SJCRH30 (cell line): ENCODE measurements around the gene NIN. TPM values are rescaled to one million over a fixed set of nuclear protein-coding genes. Genes with fewer than 3 reads are reported as not detected.
"Not testable (repeated sequence)": the region's sequence is repeated elsewhere in the genome, so short reads cannot be mapped to it uniquely, and the experiment has no call there.

Source experiments
- DNase-seq, 2 experiments: peaks; one replicate each; pipeline ENCODE4 v3.0.0-alpha.2; 2015 to 2020
- H3K27ac ChIP-seq: fragments of 250-450 bp; sonication (Bioruptor Pico); 2 replicates; pipeline ENCODE4 v1.5.1; 2020; ENCODE audit warnings: mild to moderate bottlenecking, moderate library complexity
- H3K27me3 ChIP-seq: fragments of 250-450 bp; sonication (Bioruptor Pico); 2 replicates; pipeline ENCODE4 v1.5.1; 2020; ENCODE audit warnings: mild to moderate bottlenecking, moderate library complexity
- H3K36me3 ChIP-seq: fragments of 250-450 bp; sonication (Bioruptor Pico); 2 replicates; pipeline ENCODE4 v1.5.1; 2020; ENCODE audit warnings: mild to moderate bottlenecking, moderate library complexity
- H3K4me1 ChIP-seq: fragments of 250-450 bp; sonication (Bioruptor Pico); 2 replicates; pipeline ENCODE4 v1.5.1; 2020; ENCODE audit warnings: mild to moderate bottlenecking, moderate library complexity
- H3K4me3 ChIP-seq: fragments of 250-450 bp; sonication (Bioruptor Pico); 2 replicates; pipeline ENCODE4 v1.5.1; 2020; ENCODE audit warnings: mild to moderate bottlenecking, moderate library complexity
- H3K9me3 ChIP-seq: fragments of 250-450 bp; sonication (Bioruptor Pico); replicated peaks from 2 replicates; pipeline ENCODE4 v1.5.1; 2020; ENCODE audit warnings: mild to moderate bottlenecking, moderate library complexity
- total RNA-seq: library from RNA; depleted of rRNA; stranded (reverse); fragments of >200 nt; shearing (Covaris generic); gene quantifications from 2 replicates; pipeline ENCODE4 v1.2.3, GENCODE V29; 2014

NIN gene
- total RNA-seq, 1 experiment from 2014 or later: 34.3 TPM

DNA sequence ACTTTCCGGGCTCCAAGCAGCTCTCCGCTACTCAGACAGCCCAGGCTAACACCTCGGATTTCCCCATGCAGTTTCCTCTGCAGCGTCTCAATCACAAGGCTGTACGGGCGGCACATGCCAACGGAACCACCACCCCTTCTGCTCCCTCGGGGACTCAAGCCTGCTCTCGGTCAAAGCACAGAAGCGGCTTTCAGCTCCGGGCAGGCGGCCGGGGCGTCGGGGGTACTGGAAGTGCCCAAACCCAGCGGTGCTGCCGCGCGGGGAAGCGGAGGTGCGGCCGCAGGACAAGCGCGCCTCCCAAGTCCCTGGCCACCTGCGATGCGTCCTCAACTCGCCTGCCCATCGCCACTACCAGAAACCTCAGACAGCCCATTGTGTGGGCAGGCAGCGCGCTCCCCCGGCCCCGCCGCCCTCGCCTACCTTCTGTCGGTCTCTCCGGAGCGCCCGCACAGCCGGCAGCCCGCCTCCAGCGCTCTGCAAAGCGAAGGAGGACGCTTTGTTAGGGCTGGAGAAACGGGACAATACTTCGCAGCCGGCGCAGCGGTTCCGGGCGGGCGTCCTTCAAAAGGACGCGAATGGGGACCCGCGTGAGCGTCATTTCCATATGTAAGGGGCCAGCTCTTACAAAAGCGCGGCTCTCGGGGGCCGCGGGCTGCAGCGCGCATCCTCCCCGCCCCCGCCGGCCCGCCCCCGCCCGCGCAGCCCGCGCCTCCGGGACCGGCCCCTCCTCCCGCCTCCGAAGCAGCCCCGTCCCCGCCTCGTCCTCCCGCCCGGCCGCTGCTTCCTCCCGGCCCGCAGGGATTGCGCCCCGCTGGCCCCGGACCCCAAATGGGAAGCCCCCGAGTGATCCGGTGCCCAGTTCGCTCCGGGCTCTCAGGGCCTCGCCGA is 674 bp downstream of the NIN start:
- no peaks in the 10 kb centered on the region for H3K9me3 ChIP-seq
- peak overlapping the region; percentile 96 for H3K4me3 ChIP-seq
- DNase-seq: peak; percentile 44 to 58
- H3K27me3 ChIP-seq: no peaks in the 10 kb centered on the region
- peak overlapping the region; percentile 46; the same call in 1 of the 2 replicates for H3K27ac ChIP-seq
- H3K36me3 ChIP-seq: no peaks in the 10 kb centered on the region
- no peaks in the 10 kb centered on the region for H3K4me1 ChIP-seq

DNA sequence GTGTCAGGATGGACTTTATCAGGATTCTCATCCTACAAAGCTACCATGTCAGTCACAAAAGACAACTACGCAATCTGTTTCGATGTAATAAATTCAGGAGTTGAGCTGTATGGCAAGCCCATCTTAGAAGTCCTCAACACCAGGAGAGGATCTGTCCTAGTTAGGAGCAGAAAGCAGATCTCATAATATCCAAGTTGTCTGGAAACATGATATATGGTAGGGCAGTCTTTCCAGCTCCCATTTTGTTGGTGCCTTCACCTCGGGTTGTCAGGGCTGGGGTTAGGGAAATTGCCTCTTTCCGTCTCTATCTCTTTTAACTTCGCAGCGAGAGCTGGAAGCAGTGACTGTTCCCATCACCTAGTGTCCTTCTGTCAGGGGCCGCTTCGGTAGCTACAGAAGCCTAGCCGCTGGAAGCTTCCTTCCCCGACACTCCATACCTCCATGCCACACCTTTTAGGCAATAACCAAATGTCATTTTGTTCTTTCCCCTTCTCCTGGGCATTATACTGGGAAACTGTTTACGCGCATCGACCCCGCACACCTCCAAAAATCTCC is 1.4 kb downstream of the NIN start:
- Histone ChIP-seq H3K9me3 (no peaks in the 10 kb centered on the region), H3K4me1 (no peaks in the 10 kb centered on the region), H3K27me3 (no peaks in the 10 kb centered on the region), H3K4me3 (peak overlapping the region; percentile 96), H3K27ac (no peak overlapping the region), H3K36me3 (no peaks in the 10 kb centered on the region)
- DNase-seq: peak in 1 of 2 experiments; percentile 32

DNA sequence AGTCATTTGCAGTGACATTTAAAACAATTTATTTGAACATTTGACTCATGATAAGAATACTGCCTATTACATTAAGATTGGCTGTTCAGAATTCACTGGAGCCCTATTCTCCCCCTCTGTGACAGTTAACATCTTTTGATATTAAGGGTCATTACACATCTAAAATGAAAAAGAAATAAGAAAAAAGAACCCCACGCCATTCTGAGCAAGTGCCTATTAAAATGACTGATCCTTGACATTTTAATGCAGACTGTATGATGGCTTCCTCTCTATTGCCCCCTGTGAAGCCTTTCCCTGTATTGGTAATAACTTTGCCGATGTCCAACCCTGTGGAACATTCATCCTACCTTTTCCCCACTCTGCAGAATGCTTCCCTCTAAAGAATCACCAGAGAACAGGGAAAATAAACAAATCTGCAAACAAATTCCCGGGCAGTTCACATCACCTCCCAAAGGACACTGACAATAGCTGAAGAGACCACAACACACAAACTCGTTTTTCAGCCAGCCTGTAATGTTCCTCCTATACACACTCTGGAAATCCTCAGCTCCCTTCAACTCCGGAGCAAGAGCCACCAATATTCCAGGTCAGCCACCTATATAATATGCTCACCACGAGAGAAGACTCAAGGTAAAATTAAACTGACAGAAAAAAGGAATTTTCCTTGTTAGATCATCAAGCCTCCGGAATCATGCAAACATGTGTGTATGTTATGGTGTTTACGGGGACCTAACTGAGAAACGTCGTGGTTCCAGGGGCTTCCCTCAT is 2.1 kb downstream of the NIN start:
- H3K36me3 ChIP-seq: no peaks in the 10 kb centered on the region
- peak overlapping the region; percentile 96 for H3K4me3 ChIP-seq
- H3K27me3 ChIP-seq: no peaks in the 10 kb centered on the region
- H3K9me3 ChIP-seq: no peaks in the 10 kb centered on the region
- DNase-seq: peak in 1 of 2 experiments; percentile 3
- H3K27ac ChIP-seq: no peak overlapping the region
- H3K4me1 ChIP-seq: 0 out of 2 replicates have a peak, but pooled peaks cover 2% of the 10 kb centered on the region

DNA sequence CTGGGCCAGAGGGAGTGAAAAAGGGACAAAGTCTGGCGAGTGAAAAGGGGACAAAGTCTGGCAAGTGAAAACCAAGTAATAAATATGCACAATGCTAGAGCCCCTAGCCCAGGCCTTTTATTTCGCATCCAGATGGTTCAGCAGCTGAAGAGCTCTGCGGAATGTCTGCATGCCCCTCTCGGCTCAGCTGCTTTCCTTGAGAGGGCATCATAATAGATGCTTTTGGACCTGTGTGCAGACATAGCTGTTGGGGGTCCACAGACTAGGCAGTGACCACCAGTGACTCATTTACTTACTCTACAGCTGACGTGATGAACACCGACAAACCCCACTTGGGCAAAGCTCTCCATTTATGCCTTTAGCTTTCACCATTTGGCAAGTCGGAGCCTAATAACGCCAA is 4.3 kb downstream of the NIN start:
- H3K27ac ChIP-seq: no peak overlapping the region
- H3K27me3 ChIP-seq: no peaks in the 10 kb centered on the region
- H3K4me3 ChIP-seq: no peak overlapping the region
- DNase-seq: no peak
- no peaks in the 10 kb centered on the region for H3K36me3 ChIP-seq
- no peaks in the 10 kb centered on the region for H3K9me3 ChIP-seq
- peaks cover 7% of the 10 kb centered on the region; the same call in 1 of the 2 replicates for H3K4me1 ChIP-seq

DNA sequence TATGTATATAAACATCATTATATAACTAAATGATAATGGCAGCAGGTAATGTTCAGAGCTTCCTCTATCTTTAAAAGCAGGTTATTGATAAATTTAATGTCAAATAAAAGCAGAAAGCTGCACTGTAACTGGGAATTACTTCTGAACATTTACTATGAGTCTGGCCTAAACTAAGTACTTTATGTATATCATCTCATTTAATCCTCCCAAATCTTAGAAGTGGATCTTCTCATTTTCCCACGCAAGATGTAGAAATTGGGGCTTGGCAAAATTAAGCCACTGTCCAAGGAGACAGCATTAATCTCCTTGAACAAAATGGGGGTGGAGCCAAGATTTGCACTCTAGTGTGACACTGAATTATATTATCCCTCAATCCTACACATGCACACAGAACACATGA is 5.7 kb downstream of the NIN start:
- Histone ChIP-seq H3K36me3 (no peaks in the 10 kb centered on the region), H3K9me3 (no peaks in the 10 kb centered on the region), H3K4me3 (no peak overlapping the region), H3K27ac (no peak overlapping the region), H3K27me3 (no peaks in the 10 kb centered on the region), H3K4me1 (peaks cover 7% of the 10 kb centered on the region; the same call in 1 of the 2 replicates)
- no peak for DNase-seq

DNA sequence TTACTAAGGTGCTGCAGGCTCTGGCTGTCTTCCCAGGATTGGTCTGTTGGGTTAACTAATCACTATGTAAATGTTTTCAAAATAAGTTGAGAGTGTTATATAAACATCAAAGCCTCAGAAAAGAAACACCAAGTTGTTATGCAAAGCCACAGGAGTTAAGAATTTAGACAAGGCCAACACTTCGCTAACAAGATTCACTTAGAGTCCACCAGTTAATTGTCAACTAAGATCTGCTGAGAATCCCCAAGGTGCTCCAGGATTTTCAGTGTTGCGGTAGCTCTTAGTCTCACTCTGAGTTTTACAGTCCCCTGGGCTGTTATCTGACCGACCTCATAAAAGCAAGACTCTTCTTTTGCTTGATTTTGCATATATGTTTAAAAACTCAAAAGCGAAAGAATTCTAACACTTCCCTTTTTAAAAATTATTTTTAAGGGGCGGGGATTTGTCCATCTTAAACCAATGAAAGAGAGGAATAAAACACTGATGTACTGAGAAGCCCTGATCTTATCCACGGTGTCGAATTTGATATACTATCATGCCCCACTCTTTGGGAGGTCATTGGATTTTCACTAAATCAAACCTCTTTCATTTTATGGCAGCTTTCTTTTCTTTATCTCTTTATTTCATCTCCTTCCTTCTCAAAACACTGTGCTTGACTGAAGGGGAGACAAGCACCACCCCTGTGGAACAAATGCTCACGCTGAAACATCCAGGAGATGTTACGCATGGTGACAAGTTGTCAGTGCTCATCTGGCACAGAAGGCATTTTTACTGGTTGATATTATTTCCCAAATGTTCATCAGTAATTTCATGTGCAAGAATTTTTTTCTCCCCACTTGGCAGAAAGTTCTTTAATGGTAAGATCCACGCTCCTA is 7.0 kb downstream of the NIN start:
- no peaks in the 10 kb centered on the region for H3K36me3 ChIP-seq

DNA sequence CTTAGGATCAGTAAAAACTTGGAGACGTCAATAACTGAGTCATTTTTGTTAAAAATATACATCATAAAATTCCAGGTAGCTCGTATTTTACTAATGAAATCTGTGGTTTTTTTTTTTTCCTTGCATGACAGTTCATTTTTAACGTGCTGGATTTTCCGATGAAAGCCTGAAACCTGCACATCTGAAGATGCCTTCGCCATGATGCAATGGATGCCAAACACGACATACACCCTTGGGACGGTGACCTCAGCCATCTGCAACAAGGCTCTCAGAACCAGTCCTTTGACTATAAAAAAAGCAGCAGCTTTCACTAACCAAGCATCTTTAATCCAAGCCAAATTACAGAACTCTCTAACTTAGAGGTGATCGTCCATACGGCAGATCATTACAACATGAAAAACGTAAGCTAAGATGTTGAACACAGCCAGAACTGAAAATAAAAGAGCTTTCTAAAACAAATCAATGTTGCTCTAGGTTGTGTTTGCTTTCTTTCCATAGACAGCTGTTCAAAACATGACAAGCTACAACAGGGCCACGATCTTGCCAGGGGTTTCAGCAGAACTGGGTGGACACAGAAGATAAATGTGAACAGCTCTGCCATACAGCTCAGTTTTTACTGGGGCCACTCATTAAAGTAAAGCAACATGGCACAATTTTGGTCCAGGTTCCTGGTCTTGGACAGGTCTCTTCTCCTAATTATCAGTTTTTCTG is 7.8 kb downstream of the NIN start:
- H3K27ac ChIP-seq: peak overlapping the region; percentile 15; the same call in 1 of the 2 replicates
- no peaks in the 10 kb centered on the region for H3K36me3 ChIP-seq
- H3K4me1 ChIP-seq: peaks cover 7% of the 10 kb centered on the region; the same call in 1 of the 2 replicates
- H3K9me3 ChIP-seq: no peaks in the 10 kb centered on the region
- peak; percentile 28 for DNase-seq
- no peak overlapping the region for H3K4me3 ChIP-seq
- no peaks in the 10 kb centered on the region for H3K27me3 ChIP-seq

More for the DNA sequence above, 7.0 kb downstream of the NIN start:
- Histone ChIP-seq H3K4me3 (no peak overlapping the region), H3K27ac (no peak overlapping the region), H3K27me3 (no peaks in the 10 kb centered on the region), H3K4me1 (peaks cover 7% of the 10 kb centered on the region; the same call in 1 of the 2 replicates), H3K9me3 (no peaks in the 10 kb centered on the region)
- DNase-seq: no peak

DNA sequence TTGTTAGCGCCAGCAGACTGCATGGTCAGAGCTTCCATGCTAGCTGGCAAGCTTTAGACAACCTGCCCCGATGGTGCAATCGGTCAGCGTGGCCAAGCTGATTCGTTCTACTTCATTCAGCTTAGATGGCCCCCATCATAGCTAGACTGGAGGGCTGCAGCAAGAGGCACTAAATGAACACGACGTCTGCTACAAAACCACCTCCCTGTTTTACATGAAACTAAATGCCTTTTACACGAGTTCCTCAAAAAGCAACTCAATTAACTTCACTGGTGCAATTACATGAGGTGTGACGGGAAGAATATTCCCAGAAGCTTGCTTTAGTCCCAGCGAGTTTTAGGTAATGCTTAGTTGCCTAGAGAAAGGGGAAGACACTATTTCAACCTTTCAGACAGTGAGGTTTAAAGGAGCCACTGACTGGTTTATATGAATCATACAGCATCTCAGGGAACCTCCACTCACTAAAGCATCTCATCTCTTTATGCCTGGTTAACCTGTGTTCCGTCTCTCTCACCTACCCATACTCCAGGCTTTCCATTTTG is 8.4 kb downstream of the NIN start:
- no peaks in the 10 kb centered on the region for H3K36me3 ChIP-seq
- no peak overlapping the region for H3K4me3 ChIP-seq
- H3K4me1 ChIP-seq: peaks cover 7% of the 10 kb centered on the region; the same call in 1 of the 2 replicates
- no peaks in the 10 kb centered on the region for H3K27me3 ChIP-seq
- H3K27ac ChIP-seq: no peak overlapping the region
- DNase-seq: no peak
- no peaks in the 10 kb centered on the region for H3K9me3 ChIP-seq

DNA sequence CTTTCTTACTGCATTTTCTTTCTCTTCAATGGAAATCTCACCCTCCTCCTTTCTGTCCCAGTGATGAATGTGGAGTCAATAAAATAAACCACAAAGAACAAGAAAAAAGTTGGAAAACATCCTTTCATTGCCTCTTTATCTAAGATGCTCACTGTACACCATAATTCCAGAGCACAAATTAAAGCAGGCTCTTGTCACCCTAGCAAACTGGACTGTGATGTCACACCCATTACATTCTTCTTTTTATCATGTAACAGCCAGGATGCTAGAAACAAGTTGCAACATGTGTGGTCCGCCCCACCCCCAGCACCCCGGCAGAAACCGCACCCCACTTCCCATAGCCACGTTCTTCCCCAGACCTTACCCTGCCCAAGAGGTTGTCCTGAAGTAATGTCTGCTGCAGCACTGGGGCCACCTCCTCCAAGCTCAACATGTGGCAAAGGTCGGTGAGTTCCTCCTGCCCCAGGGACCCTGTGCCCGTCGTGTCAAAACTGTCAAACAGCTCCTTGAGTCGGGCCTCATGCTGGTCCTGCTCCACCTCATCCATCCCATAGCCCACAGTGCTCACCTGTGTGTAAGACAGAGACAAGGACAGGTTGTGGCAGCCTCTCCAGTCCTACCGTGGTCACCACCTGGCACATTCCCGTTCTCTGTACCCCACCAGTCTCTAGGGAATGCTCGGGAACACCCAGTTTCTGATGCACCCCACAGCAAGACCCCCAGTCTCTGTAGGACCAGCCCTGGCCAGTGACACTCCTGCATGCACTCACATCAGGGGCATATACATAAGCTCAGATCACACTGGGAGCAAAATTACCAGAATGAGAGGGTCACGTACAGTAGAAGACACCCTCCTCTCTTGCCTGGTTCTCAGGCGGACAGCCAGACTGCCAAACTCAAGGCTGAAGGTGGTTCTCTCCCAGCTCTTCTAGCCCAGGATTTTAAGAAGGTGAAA is 9.2 kb downstream of the NIN start:
- Histone ChIP-seq H3K4me1 (peaks cover 7% of the 10 kb centered on the region), H3K27ac (no peak overlapping the region), H3K36me3 (no peaks in the 10 kb centered on the region), H3K4me3 (no peak overlapping the region), H3K9me3 (no peaks in the 10 kb centered on the region), H3K27me3 (no peaks in the 10 kb centered on the region)
- DNase-seq: no peak

DNA sequence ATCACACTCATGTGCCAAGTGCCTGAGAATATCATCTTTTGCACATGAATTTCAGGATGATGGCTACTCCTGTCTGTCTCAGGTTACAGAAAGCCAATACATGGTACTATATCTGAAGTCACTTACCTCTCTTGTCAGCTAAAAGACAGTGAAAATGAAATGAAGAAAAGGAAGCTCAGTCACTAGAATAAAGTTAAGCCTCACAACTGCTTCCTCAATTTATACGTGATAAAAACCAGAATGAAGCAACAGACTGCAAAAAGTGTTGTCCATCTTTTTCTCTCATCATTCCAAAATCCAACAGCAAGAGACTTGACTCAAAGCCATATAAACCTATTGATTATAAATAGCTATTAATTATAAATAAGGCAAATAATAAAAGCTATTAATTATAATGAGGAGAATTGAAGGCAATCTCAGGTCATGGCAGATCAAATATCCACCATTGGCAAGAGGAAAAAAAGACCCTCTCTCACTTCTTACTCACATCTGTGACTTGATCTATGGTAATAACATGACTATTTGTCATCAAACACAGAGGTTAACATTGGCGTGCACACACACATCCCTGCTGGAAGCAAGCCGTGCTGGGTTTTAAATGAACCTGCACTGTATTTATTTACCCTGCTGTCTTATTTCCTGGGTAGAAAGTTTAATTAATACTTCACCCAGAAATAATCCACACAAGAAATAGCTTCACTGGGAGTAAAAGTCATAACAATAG is 10.0 kb downstream of the NIN start:
- Histone ChIP-seq H3K4me1 (peaks cover 10% of the 10 kb centered on the region), H3K9me3 (no peaks in the 10 kb centered on the region), H3K27me3 (no peaks in the 10 kb centered on the region), H3K36me3 (no peaks in the 10 kb centered on the region), H3K4me3 (no peak overlapping the region), H3K27ac (no peak overlapping the region)
- no peak for DNase-seq

DNA sequence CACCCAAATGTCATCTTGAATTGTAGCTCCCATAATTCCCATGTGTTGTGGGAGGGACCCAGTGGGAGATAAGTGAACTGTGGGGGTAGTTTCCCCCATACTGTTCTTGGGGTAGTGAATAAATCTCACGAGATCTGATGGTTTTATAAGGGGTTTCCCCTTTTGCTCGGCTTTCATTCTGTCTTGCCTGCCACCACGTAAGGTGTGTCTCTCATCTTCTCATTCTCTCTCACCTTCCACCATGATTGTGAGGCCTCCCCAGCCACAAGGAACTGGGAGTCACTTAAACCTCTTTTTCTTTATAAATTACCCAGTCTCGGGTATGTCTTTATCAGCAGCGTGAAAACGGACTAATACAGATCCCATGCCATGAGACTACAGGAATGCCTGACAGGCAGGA is 11.7 kb downstream of the NIN start:
- H3K36me3 ChIP-seq, H3K9me3 ChIP-seq, DNase-seq, H3K27me3 ChIP-seq, H3K27ac ChIP-seq, H3K4me3 ChIP-seq: not testable (repeated sequence)
- peaks cover 10% of the 10 kb centered on the region for H3K4me1 ChIP-seq
